ENCODE results near the gene STRN4.
"Not testable (repeated sequence)": the region's sequence is repeated elsewhere in the genome, so short reads cannot be mapped to it uniquely, and the experiment has no call there.

Gene STRN4

GRCh38 chr19:46713781-46714443, 32.3 kb downstream of the STRN4 start:
- peak; percentile 86 for DNase-seq (ENCODE audit: low read depth)

- not testable (repeated sequence) for DNase-seq (ENCODE audit: low read depth)
Measured at GRCh38 chr19:46712768-46713338, 33.4 kb downstream of the STRN4 start.

- no peak for DNase-seq (ENCODE audit: low read depth)
Measured at GRCh38 chr19:46710687-46711086, 35.6 kb downstream of the STRN4 start.

- peak; percentile 60 for DNase-seq (ENCODE audit: low read depth)
Measured at GRCh38 chr19:46704379-46705076, 41.7 kb downstream of the STRN4 start.

- DNase-seq (ENCODE audit: low read depth): no peak
Measured at GRCh38 chr19:46700704-46701103, 45.5 kb downstream of the STRN4 start.

- DNase-seq (ENCODE audit: low read depth): no peak
Measured at GRCh38 chr19:46698395-46699321, 47.6 kb downstream of the STRN4 start.

GRCh38 chr19:46697204-46697960, 48.9 kb downstream of the STRN4 start:
- DNase-seq (ENCODE audit: low read depth): peak; percentile 76

GRCh38 chr19:46696866-46697203, 49.4 kb downstream of the STRN4 start:
- DNase-seq (ENCODE audit: low read depth): no peak

GRCh38 chr19:46696052-46696451, 50.2 kb downstream of the STRN4 start:
- DNase-seq (ENCODE audit: low read depth): no peak

GRCh38 chr19:46693760-46694159, 52.5 kb downstream of the STRN4 start:
- no peak for DNase-seq (ENCODE audit: low read depth)

GRCh38 chr19:46692918-46693722, 53.1 kb downstream of the STRN4 start:
- DNase-seq (ENCODE audit: low read depth): peak; percentile 6

GRCh38 chr19:46691948-46692347, 54.3 kb downstream of the STRN4 start:
- DNase-seq (ENCODE audit: low read depth): no peak

GRCh38 chr19:46691104-46691503, 55.1 kb downstream of the STRN4 start:
- no peak for DNase-seq (ENCODE audit: low read depth)

GRCh38 chr19:46689358-46689757, 56.9 kb downstream of the STRN4 start:
- DNase-seq (ENCODE audit: low read depth): no peak

GRCh38 chr19:46687438-46688145, 58.7 kb downstream of the STRN4 start:
- no peak for DNase-seq (ENCODE audit: low read depth)

GRCh38 chr19:46685189-46685588, 61.1 kb downstream of the STRN4 start:
- DNase-seq (ENCODE audit: low read depth): no peak

- DNase-seq (ENCODE audit: low read depth): peak; percentile 31
Measured at GRCh38 chr19:46678110-46678732, 68.0 kb downstream of the STRN4 start.

GRCh38 chr19:46674416-46675178, 71.7 kb downstream of the STRN4 start:
- peak; percentile 29 for DNase-seq (ENCODE audit: low read depth)

GRCh38 chr19:46670813-46671212, 75.4 kb downstream of the STRN4 start:
- peak; percentile 74 for DNase-seq (ENCODE audit: low read depth)
